Measurements from ENCODE around the gene MFSD11. TPM values are rescaled to one million over a fixed set of nuclear protein-coding genes. Genes with fewer than 3 reads are reported as not detected.
A peak's percentile ranks its signal among the peaks of the same experiment; 100 is the strongest.
"Not testable (repeated sequence)": the region's sequence is repeated elsewhere in the genome, so short reads cannot be mapped to it uniquely, and the experiment has no call there.

The MFSD11 gene
- total and polyA plus RNA-seq, 2 donors from 2014 or later, result 12.5 to 22.6 TPM

DNA sequence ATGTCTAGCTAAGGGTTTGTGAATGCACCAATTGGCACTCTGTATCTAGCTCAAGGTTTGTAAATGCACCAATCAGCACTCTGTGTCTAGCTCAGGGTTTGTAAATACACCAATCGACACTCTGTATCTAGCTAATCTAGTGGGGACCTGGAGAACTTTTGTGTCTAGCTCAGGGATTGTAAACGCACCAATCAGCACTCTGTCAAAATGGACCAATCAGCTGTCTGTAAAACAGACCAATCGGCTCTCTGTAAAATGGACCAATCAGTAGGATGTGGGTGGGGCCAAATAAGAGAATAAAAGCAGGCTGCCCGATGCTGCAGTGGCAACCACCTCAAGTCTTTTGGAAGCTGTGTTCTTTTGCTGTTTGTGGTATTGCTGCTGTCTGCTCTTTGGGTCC lies 68.8 kb downstream of the MFSD11 start:
- FAIRE-seq; H3K27me3 ChIP-seq (ENCODE audit: control insufficient read depth, insufficient read depth, low read length); H3K27ac ChIP-seq (ENCODE audit: low read depth in 2 of 2, low read length in 2 of 2); H3K4me1 ChIP-seq (ENCODE audit: control insufficient read depth in 2 of 3, insufficient read depth in 2 of 3, low read depth in 1 of 3, low read length in 3 of 3); intact Hi-C loops (cut with DNase I); H3K4me3 ChIP-seq (ENCODE audit: low read length in 3 of 3); H3K9ac ChIP-seq (ENCODE audit: low read length in 3 of 3); DNase-seq; H3K36me3 ChIP-seq (ENCODE audit: control insufficient read depth in 2 of 3, insufficient read depth in 3 of 3, low read length in 3 of 3); H3K9me3 ChIP-seq (ENCODE audit: control insufficient read depth in 2 of 3, insufficient read depth in 1 of 3, low read length in 3 of 3): not testable (repeated sequence)

- TF ChIP-seq, protein P1, sequence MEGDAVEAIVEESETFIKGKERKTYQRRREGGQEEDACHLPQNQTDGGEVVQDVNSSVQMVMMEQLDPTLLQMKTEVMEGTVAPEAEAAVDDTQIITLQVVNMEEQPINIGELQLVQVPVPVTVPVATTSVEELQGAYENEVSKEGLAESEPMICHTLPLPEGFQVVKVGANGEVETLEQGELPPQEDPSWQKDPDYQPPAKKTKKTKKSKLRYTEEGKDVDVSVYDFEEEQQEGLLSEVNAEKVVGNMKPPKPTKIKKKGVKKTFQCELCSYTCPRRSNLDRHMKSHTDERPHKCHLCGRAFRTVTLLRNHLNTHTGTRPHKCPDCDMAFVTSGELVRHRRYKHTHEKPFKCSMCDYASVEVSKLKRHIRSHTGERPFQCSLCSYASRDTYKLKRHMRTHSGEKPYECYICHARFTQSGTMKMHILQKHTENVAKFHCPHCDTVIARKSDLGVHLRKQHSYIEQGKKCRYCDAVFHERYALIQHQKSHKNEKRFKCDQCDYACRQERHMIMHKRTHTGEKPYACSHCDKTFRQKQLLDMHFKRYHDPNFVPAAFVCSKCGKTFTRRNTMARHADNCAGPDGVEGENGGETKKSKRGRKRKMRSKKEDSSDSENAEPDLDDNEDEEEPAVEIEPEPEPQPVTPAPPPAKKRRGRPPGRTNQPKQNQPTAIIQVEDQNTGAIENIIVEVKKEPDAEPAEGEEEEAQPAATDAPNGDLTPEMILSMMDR (IDR thresholded peaks at IDR 0.05; ENCODE audit: borderline replicate concordance, extremely low read depth, insufficient read depth), result no peak
- Histone ChIP-seq H3K9me3 (ENCODE audit: control insufficient read depth in 2 of 3, insufficient read depth in 1 of 3, low read length in 3 of 3) (no peaks in the 10 kb centered on the region), H3K9ac (ENCODE audit: low read length in 3 of 3) (no peak overlapping the region), H3K4me1 (ENCODE audit: control insufficient read depth in 2 of 3, insufficient read depth in 2 of 3, low read depth in 1 of 3, low read length in 3 of 3) (no peaks in the 10 kb centered on the region), H3K36me3 (ENCODE audit: control insufficient read depth in 2 of 3, insufficient read depth in 3 of 3, low read length in 3 of 3) (no peaks in the 10 kb centered on the region), H3K27ac (ENCODE audit: low read depth in 2 of 2, low read length in 2 of 2) (no peak overlapping the region), H3K27me3 (ENCODE audit: control insufficient read depth, insufficient read depth, low read length) (no peaks in the 10 kb centered on the region), H3K4me3 (ENCODE audit: low read length in 3 of 3) (no peak overlapping the region)
- intact Hi-C loops (cut with DNase I), result no loop called here
- DNase-seq, result no peak
- no peak for FAIRE-seq
Measured at GRCh38 chr17:76808326-76808725, 70.4 kb downstream of the MFSD11 start.

GRCh38 chr17:76810956-76811355 lies 73.0 kb downstream of the MFSD11 start:
- Histone ChIP-seq H3K36me3 (ENCODE audit: control insufficient read depth in 2 of 3, insufficient read depth in 3 of 3, low read length in 3 of 3) (no peaks in the 10 kb centered on the region), H3K9me3 (ENCODE audit: control insufficient read depth in 2 of 3, insufficient read depth in 1 of 3, low read length in 3 of 3) (no peaks in the 10 kb centered on the region), H3K9ac (ENCODE audit: low read length in 3 of 3) (no peak overlapping the region), H3K4me3 (ENCODE audit: low read length in 3 of 3) (no peak overlapping the region), H3K27ac (ENCODE audit: low read depth in 2 of 2, low read length in 2 of 2) (no peak overlapping the region), H3K27me3 (ENCODE audit: control insufficient read depth, insufficient read depth, low read length) (no peaks in the 10 kb centered on the region), H3K4me1 (ENCODE audit: control insufficient read depth in 2 of 3, insufficient read depth in 2 of 3, low read depth in 1 of 3, low read length in 3 of 3) (no peaks in the 10 kb centered on the region)
- FAIRE-seq, result no peak
- DNase-seq, result peak in 4 of 5 donors; percentile 34 to 57 (median 53)
- intact Hi-C loops (cut with DNase I), result no loop called here
- TF ChIP-seq, protein P1 (IDR thresholded peaks at IDR 0.05; ENCODE audit: borderline replicate concordance, extremely low read depth, insufficient read depth), result no peak

DNA sequence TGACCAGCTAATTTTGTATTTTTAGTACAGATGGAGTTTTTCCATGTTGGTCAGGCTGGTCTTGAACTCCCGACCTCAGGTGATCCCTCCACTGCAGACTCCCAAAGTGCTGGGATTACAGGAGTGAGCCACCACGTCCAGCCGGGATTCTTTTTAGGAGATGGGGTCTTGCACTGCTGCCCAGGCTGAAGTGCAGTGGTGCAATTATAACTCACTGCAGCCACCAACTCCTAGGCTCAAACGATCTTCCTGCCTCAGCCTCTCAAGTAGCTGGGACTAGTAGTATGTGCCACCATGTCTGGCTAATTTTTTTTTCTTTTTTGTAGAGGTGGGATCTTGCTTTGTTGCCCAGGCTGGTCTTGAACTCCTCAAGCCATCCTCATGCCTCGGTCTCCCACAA lies 73.9 kb downstream of the MFSD11 start:
- H3K27ac ChIP-seq (ENCODE audit: low read depth in 2 of 2, low read length in 2 of 2), result no peak overlapping the region
- no peak for DNase-seq
- no peak overlapping the region for H3K9ac ChIP-seq (ENCODE audit: low read length in 3 of 3)
- H3K9me3 ChIP-seq (ENCODE audit: control insufficient read depth in 2 of 3, insufficient read depth in 1 of 3, low read length in 3 of 3), result no peaks in the 10 kb centered on the region
- intact Hi-C loops (cut with DNase I), result no loop called here
- H3K4me1 ChIP-seq (ENCODE audit: control insufficient read depth in 2 of 3, insufficient read depth in 2 of 3, low read depth in 1 of 3, low read length in 3 of 3), result no peaks in the 10 kb centered on the region
- H3K4me3 ChIP-seq (ENCODE audit: low read length in 3 of 3), result no peak overlapping the region
- H3K36me3 ChIP-seq (ENCODE audit: control insufficient read depth in 2 of 3, insufficient read depth in 3 of 3, low read length in 3 of 3), result no peaks in the 10 kb centered on the region
- TF ChIP-seq, protein P1 (IDR thresholded peaks at IDR 0.05; ENCODE audit: borderline replicate concordance, extremely low read depth, insufficient read depth), result no peak
- FAIRE-seq, result no peak
- no peaks in the 10 kb centered on the region for H3K27me3 ChIP-seq (ENCODE audit: control insufficient read depth, insufficient read depth, low read length)
